ENCODE results near the gene DAPP1. TPM values are rescaled to one million over a fixed set of nuclear protein-coding genes. Genes with fewer than 3 reads are reported as not detected.
A peak's percentile ranks its signal among the peaks of the same experiment; 100 is the strongest.

DAPP1 gene
- total RNA-seq, 1 experiment from 2014 or later: not detected

GRCh38 chr4:99807666-99808065 is 9.0 kb upstream of the DAPP1 start:
- CTCF ChIA-PET: interaction anchor here (0.5 to 2.6 kb wide), 6 partner anchors 16 to 752 kb away, joined by 3 to 20 read pairs (median 5); partner anchors contain the start of gene TRMT10A
- POLR2A ChIA-PET: interaction anchor here (0.9 kb wide), 1 partner anchor 244 kb away, joined by 3 read pairs; the partner anchor contains the start of gene TRMT10A
- DNase-seq: no peak
- no peak for TF ChIP-seq CTCF (IDR thresholded peaks at IDR 0.05; ENCODE audit: insufficient read depth in 1 of 2, low read depth in 1 of 2, low read length in 1 of 2, severe bottlenecking in 1 of 2, unreplicated experiment in 1 of 2)
- H3K4me3 Mint-ChIP-seq (ENCODE audit: unreplicated experiment): no peak overlapping the region
- H3K27me3 Mint-ChIP-seq (ENCODE audit: insufficient read depth, unreplicated experiment): peaks cover 3% of the 10 kb centered on the region
- Histone ChIP-seq H3K9me3 (no peaks in the 10 kb centered on the region), H3K27me3 (replicated peaks; ENCODE audit: control insufficient read depth, insufficient read depth, low read length) (no peaks in the 10 kb centered on the region; the same call in 1 of the 2 replicates), H3K4me1 (no peaks in the 10 kb centered on the region), H3K4me3 (ENCODE audit: low read depth, low read length) (no peak overlapping the region), H3K36me3 (ENCODE audit: control insufficient read depth, insufficient read depth, low read length) (no peaks in the 10 kb centered on the region)
- no peaks in the 10 kb centered on the region for H3K4me1 Mint-ChIP-seq (ENCODE audit: low read depth, unreplicated experiment)
- H3K9me3 Mint-ChIP-seq (ENCODE audit: unreplicated experiment): no peaks in the 10 kb centered on the region
- intact Hi-C loops (cut with micrococcal nuclease; ENCODE audit: unreplicated experiment): loop anchor here (1.0 kb wide), 1 partner anchor 83 kb away; no protein-coding TSS in a partner anchor
- no peaks in the 10 kb centered on the region for H3K36me3 Mint-ChIP-seq (ENCODE audit: insufficient read depth, unreplicated experiment)
- no peak overlapping the region for H3K27ac Mint-ChIP-seq (ENCODE audit: unreplicated experiment)
- no TSS peak for BruUV-seq (replicated peaks)

- Mint-ChIP-seq H3K4me1 (ENCODE audit: low read depth, unreplicated experiment) (no peaks in the 10 kb centered on the region), H3K9me3 (ENCODE audit: unreplicated experiment) (no peaks in the 10 kb centered on the region), H3K4me3 (ENCODE audit: unreplicated experiment) (no peak overlapping the region), H3K27me3 (ENCODE audit: insufficient read depth, unreplicated experiment) (peaks cover 3% of the 10 kb centered on the region), H3K27ac (ENCODE audit: unreplicated experiment) (no peak overlapping the region), H3K36me3 (ENCODE audit: insufficient read depth, unreplicated experiment) (no peaks in the 10 kb centered on the region)
- no peak overlapping the region for H3K4me3 ChIP-seq (ENCODE audit: low read depth, low read length)
- ChIA-PET POLR2A (interaction anchor here (0.9 kb wide), 1 partner anchor 245 kb away, joined by 3 read pairs; the partner anchor contains the start of gene TRMT10A), CTCF (interaction anchor here (0.5 to 2.6 kb wide), 6 partner anchors 17 to 752 kb away, joined by 3 to 20 read pairs (median 5); partner anchors contain the start of gene TRMT10A)
- no peaks in the 10 kb centered on the region; the same call in 1 of the 2 replicates for H3K27me3 ChIP-seq (replicated peaks; ENCODE audit: control insufficient read depth, insufficient read depth, low read length)
- intact Hi-C loops (cut with micrococcal nuclease; ENCODE audit: unreplicated experiment): loop anchor here (1.0 kb wide), 1 partner anchor 84 kb away; no protein-coding TSS in a partner anchor
- no TSS peak for BruUV-seq (replicated peaks)
- H3K4me1 ChIP-seq: no peaks in the 10 kb centered on the region
- no peaks in the 10 kb centered on the region for H3K9me3 ChIP-seq
- H3K36me3 ChIP-seq (ENCODE audit: control insufficient read depth, insufficient read depth, low read length): no peaks in the 10 kb centered on the region
- peak; percentile 64 to 78 for TF ChIP-seq CTCF (IDR thresholded peaks at IDR 0.05; ENCODE audit: insufficient read depth in 1 of 2, low read depth in 1 of 2, low read length in 1 of 2, severe bottlenecking in 1 of 2, unreplicated experiment in 1 of 2)
- DNase-seq: peak; percentile 71 to 75
These were observed 8.3 kb upstream of the DAPP1 start for GRCh38 chr4:99808260-99808857.

- H3K9me3 ChIP-seq: no peaks in the 10 kb centered on the region
- no TSS peak for BruUV-seq (replicated peaks)
- H3K9me3 Mint-ChIP-seq (ENCODE audit: unreplicated experiment): no peaks in the 10 kb centered on the region
- CTCF ChIA-PET: interaction anchor here (2.6 kb wide), 1 partner anchor 246 kb away, joined by 20 read pairs; the partner anchor contains the start of gene TRMT10A
- no peaks in the 10 kb centered on the region for H3K4me1 Mint-ChIP-seq (ENCODE audit: low read depth, unreplicated experiment)
- no peaks in the 10 kb centered on the region for H3K36me3 Mint-ChIP-seq (ENCODE audit: insufficient read depth, unreplicated experiment)
- H3K27me3 Mint-ChIP-seq (ENCODE audit: insufficient read depth, unreplicated experiment): peaks cover 3% of the 10 kb centered on the region
- no peak overlapping the region for H3K27ac Mint-ChIP-seq (ENCODE audit: unreplicated experiment)
- intact Hi-C loops (cut with micrococcal nuclease; ENCODE audit: unreplicated experiment): no loop called here
- DNase-seq: no peak
- POLR2A ChIA-PET: no interaction called here
- no peak for TF ChIP-seq CTCF (IDR thresholded peaks at IDR 0.05; ENCODE audit: insufficient read depth in 1 of 2, low read depth in 1 of 2, low read length in 1 of 2, severe bottlenecking in 1 of 2, unreplicated experiment in 1 of 2)
- H3K4me3 Mint-ChIP-seq (ENCODE audit: unreplicated experiment): no peak overlapping the region
- no peaks in the 10 kb centered on the region; the same call in 1 of the 2 replicates for H3K27me3 ChIP-seq (replicated peaks; ENCODE audit: control insufficient read depth, insufficient read depth, low read length)
- H3K4me1 ChIP-seq: no peaks in the 10 kb centered on the region
- no peak overlapping the region for H3K4me3 ChIP-seq (ENCODE audit: low read depth, low read length)
- no peaks in the 10 kb centered on the region for H3K36me3 ChIP-seq (ENCODE audit: control insufficient read depth, insufficient read depth, low read length)
These were observed 7.3 kb upstream of the DAPP1 start for GRCh38 chr4:99809326-99809725.

Measured in Caco-2 (cell line).